Right lobe of liver (tissue), 4 donors: ENCODE measurements around the gene FAM50A.

Source experiments
- POLR2A ChIP-seq: fragments of 450-650 bp; IDR thresholded peaks from one replicate; pipeline ENCODE4 v1.6.1; 2017; ENCODE audit warnings: antibody characterized with exemption, mild to moderate bottlenecking
- TF ChIP-seq, protein P1 (sequence below), 4 donors: fragments of 200-600 bp in 3 of 4; fragments of 450-650 bp in 1 of 4; IDR thresholded peaks; one replicate each; pipeline versions ENCODE4 v1.5.1 to v1.8.0; 2016 to 2022; ENCODE audit warnings: antibody characterized with exemption in 4 of 4, mild to moderate bottlenecking in 2 of 4
- donor health status: DM: no; HTN: no; CAD: no.
- donor health status: DM: no; HTN: no; CAD: no.
- donor health status: DM: no; HTN: yes; CAD: no.

DNA sequence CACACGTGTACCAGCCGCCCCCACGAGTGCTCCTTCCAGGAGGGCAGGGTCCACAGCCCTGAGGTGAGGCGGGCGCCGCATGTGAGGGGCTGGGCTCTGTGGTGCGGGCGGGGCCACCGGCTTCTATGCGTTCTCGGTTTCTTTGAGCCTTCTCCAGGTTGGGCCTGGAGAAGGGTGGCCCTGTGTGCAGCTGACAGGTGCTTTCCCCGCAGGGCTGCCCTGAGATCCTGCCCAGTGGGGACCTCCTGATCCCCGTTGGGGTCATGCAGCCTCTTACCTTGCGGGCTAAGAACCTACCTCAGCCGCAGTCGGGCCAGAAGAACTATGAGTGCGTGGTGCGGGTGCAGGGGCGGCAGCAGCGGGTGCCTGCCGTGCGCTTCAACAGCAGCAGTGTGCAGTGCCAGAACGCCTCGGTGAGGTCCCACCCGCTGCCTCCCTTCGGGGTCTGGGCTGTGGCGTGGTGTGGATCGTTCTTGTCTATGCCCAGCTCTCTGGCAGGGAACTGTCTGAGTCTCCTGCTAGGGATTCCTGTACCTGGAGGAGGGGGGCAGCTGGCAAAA, 20.9 kb downstream of the FAM50A start:
- TF ChIP-seq POLR2A: no peak
- TF ChIP-seq, protein P1, sequence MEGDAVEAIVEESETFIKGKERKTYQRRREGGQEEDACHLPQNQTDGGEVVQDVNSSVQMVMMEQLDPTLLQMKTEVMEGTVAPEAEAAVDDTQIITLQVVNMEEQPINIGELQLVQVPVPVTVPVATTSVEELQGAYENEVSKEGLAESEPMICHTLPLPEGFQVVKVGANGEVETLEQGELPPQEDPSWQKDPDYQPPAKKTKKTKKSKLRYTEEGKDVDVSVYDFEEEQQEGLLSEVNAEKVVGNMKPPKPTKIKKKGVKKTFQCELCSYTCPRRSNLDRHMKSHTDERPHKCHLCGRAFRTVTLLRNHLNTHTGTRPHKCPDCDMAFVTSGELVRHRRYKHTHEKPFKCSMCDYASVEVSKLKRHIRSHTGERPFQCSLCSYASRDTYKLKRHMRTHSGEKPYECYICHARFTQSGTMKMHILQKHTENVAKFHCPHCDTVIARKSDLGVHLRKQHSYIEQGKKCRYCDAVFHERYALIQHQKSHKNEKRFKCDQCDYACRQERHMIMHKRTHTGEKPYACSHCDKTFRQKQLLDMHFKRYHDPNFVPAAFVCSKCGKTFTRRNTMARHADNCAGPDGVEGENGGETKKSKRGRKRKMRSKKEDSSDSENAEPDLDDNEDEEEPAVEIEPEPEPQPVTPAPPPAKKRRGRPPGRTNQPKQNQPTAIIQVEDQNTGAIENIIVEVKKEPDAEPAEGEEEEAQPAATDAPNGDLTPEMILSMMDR (IDR thresholded peaks at IDR 0.05): no peak
